GM23338 (cell line): ENCODE measurements around the gene INHA. TPM values are rescaled to one million over a fixed set of nuclear protein-coding genes. Genes with fewer than 3 reads are reported as not detected.

ENCODE experiments used
- ATAC-seq: fragments of 200-7000 bp; cut with Tn5 transposase; 3 replicates; pipeline ENCODE4 v1.9.1; 2020
- DNase-seq: peaks from one replicate; pipeline ENCODE4 v3.0.0-alpha.2; 2015; ENCODE audit warnings: low spot score
- H2AFZ ChIP-seq: fragments of 200-600 bp; sonication (generic); 2 replicates; pipeline ENCODE4 v1.8.0; 2016; ENCODE audit warnings: antibody characterized with exemption, mild to moderate bottlenecking, moderate library complexity
- H3F3A ChIP-seq: fragments of 200-600 bp; sonication (generic); replicated peaks from 2 replicates; pipeline ENCODE4 v1.8.0; 2017; ENCODE audit warnings: antibody characterized with exemption, mixed run types, low read depth
- H3K27ac ChIP-seq: fragments of 200-600 bp; sonication (generic); 2 replicates; pipeline ENCODE4 v1.6.1; 2016; ENCODE audit warnings: low read depth
- H3K27me3 ChIP-seq: fragments of 200-600 bp; sonication (generic); 2 replicates; pipeline ENCODE4 v1.8.0; 2016; ENCODE audit warnings: mild to moderate bottlenecking, mixed run types, moderate library complexity; ENCODE audit not compliant: insufficient read depth
- H3K36me3 ChIP-seq: fragments of 200-600 bp; sonication (generic); 2 replicates; pipeline ENCODE4 v1.8.0; 2016; ENCODE audit warnings: mild to moderate bottlenecking; ENCODE audit not compliant: insufficient read depth
- H3K4me1 ChIP-seq: fragments of 200-600 bp; sonication (generic); 2 replicates; pipeline ENCODE4 v1.8.0; 2016; ENCODE audit warnings: mild to moderate bottlenecking, moderate library complexity; ENCODE audit not compliant: insufficient read depth
- H3K4me2 ChIP-seq: fragments of 200-600 bp; sonication (generic); 2 replicates; pipeline ENCODE4 v1.7.1; 2017; ENCODE audit warnings: mixed run types
- H3K4me3 ChIP-seq: fragments of 200-600 bp; sonication (generic); 2 replicates; pipeline ENCODE4 v1.6.1; 2016; ENCODE audit warnings: mixed run types
- H3K79me2 ChIP-seq: fragments of 200-600 bp; sonication (generic); replicated peaks from 2 replicates; pipeline ENCODE4 v1.8.0; 2017; ENCODE audit warnings: mild to moderate bottlenecking; ENCODE audit not compliant: insufficient read depth
- H3K9me2 ChIP-seq: fragments of 200-600 bp; sonication (generic); 2 replicates; pipeline ENCODE4 v1.8.0; 2017; ENCODE audit not compliant: insufficient read depth
- H4K20me1 ChIP-seq: fragments of 200-600 bp; sonication (generic); replicated peaks from 2 replicates; pipeline ENCODE4 v1.8.0; 2017; ENCODE audit warnings: mild to moderate bottlenecking; ENCODE audit not compliant: insufficient read depth
- H3K27ac Mint-ChIP-seq: 2 replicates; pipeline ENCODE4 v1.8.0; 2020; ENCODE audit warnings: inconsistent platforms, mild to moderate bottlenecking, moderate library complexity, mixed read lengths
- H3K27me3 Mint-ChIP-seq: 3 replicates; pipeline ENCODE4 v1.8.0; 2022; ENCODE audit warnings: low read depth, mild to moderate bottlenecking, moderate library complexity, mixed read lengths, inconsistent platforms; ENCODE audit not compliant: insufficient read depth, poor library complexity
- H3K36me3 Mint-ChIP-seq: 3 replicates; pipeline ENCODE4 v1.8.0; 2021; ENCODE audit warnings: low read depth, mild to moderate bottlenecking, inconsistent platforms, moderate library complexity, mixed read lengths
- H3K4me1 Mint-ChIP-seq: 3 replicates; pipeline ENCODE4 v1.8.0; 2020; ENCODE audit warnings: mild to moderate bottlenecking, inconsistent platforms, mixed read lengths
- H3K4me3 Mint-ChIP-seq: 3 replicates; pipeline ENCODE4 v1.8.0; 2021; ENCODE audit warnings: moderate library complexity, mild to moderate bottlenecking, inconsistent platforms, mixed read lengths
- H3K9me3 Mint-ChIP-seq: 3 replicates; pipeline ENCODE4 v1.8.0; 2020; ENCODE audit warnings: moderate library complexity, mild to moderate bottlenecking, inconsistent platforms, mixed read lengths
- CREB1 ChIP-seq: fragments of 250-450 bp; sonication (Bioruptor Pico); IDR thresholded peaks from 2 replicates; pipeline ENCODE4 v1.5.0; 2020; ENCODE audit warnings: low read depth, mild to moderate bottlenecking, moderate library complexity
- EZH2 ChIP-seq: fragments of 200-600 bp; sonication (generic); IDR thresholded peaks from one replicate; pipeline ENCODE4 v1.8.0; 2017; ENCODE audit warnings: antibody characterized with exemption, mild to moderate bottlenecking, low read depth; ENCODE audit not compliant: unreplicated experiment
- EZH2phosphoT487 ChIP-seq: fragments of 200-600 bp; sonication (generic); IDR thresholded peaks from one replicate; pipeline ENCODE4 v1.8.1; 2018; ENCODE audit warnings: antibody characterized with exemption; ENCODE audit not compliant: unreplicated experiment
- JUNB ChIP-seq: IDR thresholded peaks from one replicate; pipeline ENCODE4 v1.6.1; 2016; ENCODE audit warnings: antibody characterized with exemption; ENCODE audit not compliant: unreplicated experiment
- NANOG ChIP-seq: IDR thresholded peaks from 2 replicates; pipeline ENCODE4 v1.6.1; 2016; ENCODE audit warnings: antibody characterized with exemption, borderline replicate concordance
- POLR2AphosphoS5 ChIP-seq: IDR thresholded peaks from 2 replicates; pipeline ENCODE4 v1.6.1; 2016; ENCODE audit warnings: antibody characterized with exemption, low read depth
- STAT1 ChIP-seq: IDR thresholded peaks from one replicate; pipeline ENCODE4 v1.6.1; 2016; ENCODE audit warnings: antibody characterized with exemption; ENCODE audit not compliant: unreplicated experiment
- ZNF114 ChIP-seq: fragments of 250-450 bp; sonication (Bioruptor Pico); IDR thresholded peaks from 2 replicates; pipeline ENCODE4 v1.5.0; 2020; ENCODE audit warnings: mild to moderate bottlenecking, moderate library complexity
- ZNF331 ChIP-seq: fragments of 250-450 bp; sonication (Bioruptor Pico); IDR thresholded peaks from 2 replicates; pipeline ENCODE4 v1.5.0; 2020; ENCODE audit warnings: low read depth, mild to moderate bottlenecking, moderate library complexity
- ZNF462 ChIP-seq: fragments of 250-450 bp; sonication (Bioruptor Pico); IDR thresholded peaks from 2 replicates; pipeline ENCODE4 v1.5.0; 2020; ENCODE audit warnings: mild to moderate bottlenecking, moderate library complexity
- polyA plus RNA-seq: library from polyadenylated mRNA; unstranded; fragments of >200 nt; fragmentation: Nextera tagmentation; extraction: Ambion mirVana; gene quantifications from 2 replicates; pipeline ENCODE4 v1.2.1, GENCODE V29; 2016
- total RNA-seq: library from RNA; depleted of rRNA; stranded (reverse); fragments of >200 nt; shearing (Covaris generic); gene quantifications from 2 replicates; pipeline ENCODE4 v1.2.3, GENCODE V29; 2014
- TF ChIP-seq, protein P1 (sequence below): IDR thresholded peaks from 2 replicates; pipeline ENCODE4 v1.6.1; 2016; ENCODE audit warnings: antibody characterized with exemption
- TF ChIP-seq, protein P2 (sequence below): IDR thresholded peaks from one replicate; pipeline ENCODE4 v1.6.1; 2018; ENCODE audit warnings: antibody characterized with exemption; ENCODE audit not compliant: unreplicated experiment
- TF ChIP-seq, protein P3 (sequence below), 2 experiments: fragments of 200-600 bp in 1 of 2; sonication (generic) in 1 of 2; conservative IDR thresholded peaks; 2 replicates each; pipeline versions ENCODE4 v1.5.1 to v1.6.1; 2016 to 2017; ENCODE audit warnings: antibody characterized with exemption in 2 of 2, low read depth in 2 of 2, mild to moderate bottlenecking in 2 of 2, moderate library complexity in 1 of 2

Gene INHA
- total and polyA plus RNA-seq, 2 experiments from 2014 or later = 1.5 to 1.6 TPM

- H3K27ac ChIP-seq = 0 out of 2 replicates have a peak overlapping the region, but pooled peaks have one; percentile 55
- ATAC-seq (no peak), DNase-seq (no peak)
- peaks cover 14% of the 10 kb centered on the region for H3K79me2 ChIP-seq
- H4K20me1 ChIP-seq = peaks cover 18% of the 10 kb centered on the region
- H3K4me1 ChIP-seq = peaks cover 29% of the 10 kb centered on the region
- H3K4me3 ChIP-seq = no peak overlapping the region
- peaks cover 19% of the 10 kb centered on the region; the same call in 1 of the 2 replicates for H3F3A ChIP-seq
- H3K9me2 ChIP-seq = no peaks in the 10 kb centered on the region
- Mint-ChIP-seq H3K9me3 (no peaks in the 10 kb centered on the region; the same call in 2 of the 3 replicates), H3K4me1 (peaks cover 34% of the 10 kb centered on the region), H3K36me3 (peaks cover 30% of the 10 kb centered on the region), H3K4me3 (no peak overlapping the region; the same call in 2 of the 3 replicates), H3K27me3 (peaks cover 29% of the 10 kb centered on the region), H3K27ac (no peak overlapping the region)
- H3K4me2 ChIP-seq = peak overlapping the region; percentile 69; the same call in 1 of the 2 replicates
- H2AFZ ChIP-seq = no peak overlapping the region
- peaks cover 9% of the 10 kb centered on the region for H3K36me3 ChIP-seq
- TF ChIP-seq ZNF331 (CRISPR knock-in tag) (no peak), POLR2AphosphoS5 (no peak), ZNF114 (CRISPR knock-in tag) (no peak), EZH2phosphoT487 (no peak), ZNF462 (CRISPR knock-in tag) (no peak), EZH2 (no peak), JUNB (no peak), STAT1 (no peak), NANOG (no peak), CREB1 (CRISPR knock-in tag) (no peak)
- TF ChIP-seq, protein P1, sequence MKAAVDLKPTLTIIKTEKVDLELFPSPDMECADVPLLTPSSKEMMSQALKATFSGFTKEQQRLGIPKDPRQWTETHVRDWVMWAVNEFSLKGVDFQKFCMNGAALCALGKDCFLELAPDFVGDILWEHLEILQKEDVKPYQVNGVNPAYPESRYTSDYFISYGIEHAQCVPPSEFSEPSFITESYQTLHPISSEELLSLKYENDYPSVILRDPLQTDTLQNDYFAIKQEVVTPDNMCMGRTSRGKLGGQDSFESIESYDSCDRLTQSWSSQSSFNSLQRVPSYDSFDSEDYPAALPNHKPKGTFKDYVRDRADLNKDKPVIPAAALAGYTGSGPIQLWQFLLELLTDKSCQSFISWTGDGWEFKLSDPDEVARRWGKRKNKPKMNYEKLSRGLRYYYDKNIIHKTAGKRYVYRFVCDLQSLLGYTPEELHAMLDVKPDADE = no peak
- TF ChIP-seq, protein P2, sequence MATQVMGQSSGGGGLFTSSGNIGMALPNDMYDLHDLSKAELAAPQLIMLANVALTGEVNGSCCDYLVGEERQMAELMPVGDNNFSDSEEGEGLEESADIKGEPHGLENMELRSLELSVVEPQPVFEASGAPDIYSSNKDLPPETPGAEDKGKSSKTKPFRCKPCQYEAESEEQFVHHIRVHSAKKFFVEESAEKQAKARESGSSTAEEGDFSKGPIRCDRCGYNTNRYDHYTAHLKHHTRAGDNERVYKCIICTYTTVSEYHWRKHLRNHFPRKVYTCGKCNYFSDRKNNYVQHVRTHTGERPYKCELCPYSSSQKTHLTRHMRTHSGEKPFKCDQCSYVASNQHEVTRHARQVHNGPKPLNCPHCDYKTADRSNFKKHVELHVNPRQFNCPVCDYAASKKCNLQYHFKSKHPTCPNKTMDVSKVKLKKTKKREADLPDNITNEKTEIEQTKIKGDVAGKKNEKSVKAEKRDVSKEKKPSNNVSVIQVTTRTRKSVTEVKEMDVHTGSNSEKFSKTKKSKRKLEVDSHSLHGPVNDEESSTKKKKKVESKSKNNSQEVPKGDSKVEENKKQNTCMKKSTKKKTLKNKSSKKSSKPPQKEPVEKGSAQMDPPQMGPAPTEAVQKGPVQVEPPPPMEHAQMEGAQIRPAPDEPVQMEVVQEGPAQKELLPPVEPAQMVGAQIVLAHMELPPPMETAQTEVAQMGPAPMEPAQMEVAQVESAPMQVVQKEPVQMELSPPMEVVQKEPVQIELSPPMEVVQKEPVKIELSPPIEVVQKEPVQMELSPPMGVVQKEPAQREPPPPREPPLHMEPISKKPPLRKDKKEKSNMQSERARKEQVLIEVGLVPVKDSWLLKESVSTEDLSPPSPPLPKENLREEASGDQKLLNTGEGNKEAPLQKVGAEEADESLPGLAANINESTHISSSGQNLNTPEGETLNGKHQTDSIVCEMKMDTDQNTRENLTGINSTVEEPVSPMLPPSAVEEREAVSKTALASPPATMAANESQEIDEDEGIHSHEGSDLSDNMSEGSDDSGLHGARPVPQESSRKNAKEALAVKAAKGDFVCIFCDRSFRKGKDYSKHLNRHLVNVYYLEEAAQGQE = no peak
- TF ChIP-seq, protein P3, sequence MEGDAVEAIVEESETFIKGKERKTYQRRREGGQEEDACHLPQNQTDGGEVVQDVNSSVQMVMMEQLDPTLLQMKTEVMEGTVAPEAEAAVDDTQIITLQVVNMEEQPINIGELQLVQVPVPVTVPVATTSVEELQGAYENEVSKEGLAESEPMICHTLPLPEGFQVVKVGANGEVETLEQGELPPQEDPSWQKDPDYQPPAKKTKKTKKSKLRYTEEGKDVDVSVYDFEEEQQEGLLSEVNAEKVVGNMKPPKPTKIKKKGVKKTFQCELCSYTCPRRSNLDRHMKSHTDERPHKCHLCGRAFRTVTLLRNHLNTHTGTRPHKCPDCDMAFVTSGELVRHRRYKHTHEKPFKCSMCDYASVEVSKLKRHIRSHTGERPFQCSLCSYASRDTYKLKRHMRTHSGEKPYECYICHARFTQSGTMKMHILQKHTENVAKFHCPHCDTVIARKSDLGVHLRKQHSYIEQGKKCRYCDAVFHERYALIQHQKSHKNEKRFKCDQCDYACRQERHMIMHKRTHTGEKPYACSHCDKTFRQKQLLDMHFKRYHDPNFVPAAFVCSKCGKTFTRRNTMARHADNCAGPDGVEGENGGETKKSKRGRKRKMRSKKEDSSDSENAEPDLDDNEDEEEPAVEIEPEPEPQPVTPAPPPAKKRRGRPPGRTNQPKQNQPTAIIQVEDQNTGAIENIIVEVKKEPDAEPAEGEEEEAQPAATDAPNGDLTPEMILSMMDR (conservative IDR thresholded peaks at IDR 0.05; ENCODE audit: low read depth in 2 of 2) = no peak
- peaks cover 6% of the 10 kb centered on the region; the same call in 1 of the 2 replicates for H3K27me3 ChIP-seq
Measured at GRCh38 chr2:219538956-219539788, 32.9 kb upstream of the INHA start.
